ENCODE measurements around the gene HNRNPM.
"Not testable (repeated sequence)": the region's sequence is repeated elsewhere in the genome, so short reads cannot be mapped to it uniquely, and the experiment has no call there.

The HNRNPM gene

DNA sequence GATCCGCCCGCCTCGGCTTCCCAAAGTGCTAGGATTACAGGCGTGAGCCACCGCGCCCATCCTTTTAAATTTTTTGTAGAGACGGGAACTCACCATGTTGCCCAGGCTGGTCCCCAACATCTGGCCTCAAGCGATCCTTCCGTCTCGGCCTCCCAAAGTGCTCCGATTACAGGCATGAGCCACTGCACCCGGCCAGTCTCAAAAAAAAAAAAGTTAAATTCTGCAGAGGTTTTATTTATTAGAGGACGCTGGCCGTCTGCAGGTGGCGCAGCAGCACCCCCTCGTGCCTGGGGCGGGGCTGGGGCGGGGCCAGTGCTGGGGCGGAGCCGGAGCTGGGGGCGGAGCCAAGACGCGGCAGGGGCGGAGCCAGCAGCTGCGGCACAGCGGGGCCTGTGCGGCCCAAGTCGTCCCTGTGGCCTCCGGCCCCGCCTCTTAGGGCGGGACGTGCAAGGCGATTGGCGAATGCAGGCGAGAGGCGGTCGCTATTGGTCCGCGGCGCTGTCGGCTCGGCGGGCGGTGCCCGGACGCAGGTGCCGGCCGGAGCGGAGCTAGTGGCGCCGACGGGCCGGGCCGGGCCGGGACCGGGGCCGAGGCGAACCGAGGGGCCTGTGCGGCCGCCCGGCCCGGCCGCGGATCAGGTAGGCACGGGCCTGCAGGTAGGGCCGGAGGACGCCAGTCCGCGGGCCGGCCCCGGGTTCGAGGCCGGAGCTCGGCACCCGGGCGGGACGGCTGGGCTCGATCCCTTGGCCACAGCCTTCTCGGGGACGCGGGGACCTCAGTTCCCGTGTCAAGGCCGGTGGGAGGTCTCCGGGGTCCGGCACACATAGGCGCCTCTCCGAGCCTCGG, 31.8 kb upstream of the HNRNPM start, which contains the start of gene MARCHF2:
TSS of gene MARCHF2 (plus strand) at position 523 of the 846 bp plus-strand sequence. CDS start 8,536 bp downstream, outside the sequence.
- peak; percentile 89 for DNase-seq (ENCODE audit: low read depth)
- peak; percentile 44 for TF ChIP-seq CTCF (IDR thresholded peaks at IDR 0.05; ENCODE audit: low read depth, low read length, missing control alignments)
- in situ Hi-C loops (cut with HindIII; ENCODE audit: low sequenced_read_pairs), result no loop called here
- peak within 1 kb of the TSS; percentile 50 for H3K4me3 ChIP-seq (ENCODE audit: low read depth, low read length)

- no peak for TF ChIP-seq CTCF (IDR thresholded peaks at IDR 0.05; ENCODE audit: low read depth, low read length, missing control alignments)
- no peak for DNase-seq (ENCODE audit: low read depth)
- in situ Hi-C loops (cut with HindIII; ENCODE audit: low sequenced_read_pairs), result no loop called here
- peak overlapping the region; percentile 50 for H3K4me3 ChIP-seq (ENCODE audit: low read depth, low read length)
Measured at GRCh38 chr19:8413629-8413995, 31.2 kb upstream of the HNRNPM start.

DNA sequence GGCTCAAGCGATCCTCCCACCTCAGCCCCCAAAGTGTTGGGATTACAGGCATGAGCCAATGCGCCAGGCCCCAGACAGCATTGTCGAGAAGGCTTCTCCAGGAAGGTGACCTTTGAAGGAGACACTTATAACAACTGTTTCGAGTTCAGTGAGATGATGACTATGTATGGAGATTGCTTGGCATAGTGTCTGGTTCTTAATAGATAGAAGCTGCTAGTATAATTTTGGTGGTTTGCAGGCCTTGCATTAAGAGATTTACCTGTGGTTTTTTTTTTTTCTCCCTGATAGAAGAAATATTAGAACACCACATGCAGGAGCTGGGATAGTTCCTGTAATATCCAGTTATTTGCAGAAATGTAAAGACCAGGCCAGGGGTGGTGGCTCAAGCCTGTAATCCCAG, 28.0 kb upstream of the HNRNPM start:
- H3K4me3 ChIP-seq (ENCODE audit: low read depth, low read length), result no peak overlapping the region
- no peak for TF ChIP-seq CTCF (IDR thresholded peaks at IDR 0.05; ENCODE audit: low read depth, low read length, missing control alignments)
- no peak for DNase-seq (ENCODE audit: low read depth)
- in situ Hi-C loops (cut with HindIII; ENCODE audit: low sequenced_read_pairs), result no loop called here

DNA sequence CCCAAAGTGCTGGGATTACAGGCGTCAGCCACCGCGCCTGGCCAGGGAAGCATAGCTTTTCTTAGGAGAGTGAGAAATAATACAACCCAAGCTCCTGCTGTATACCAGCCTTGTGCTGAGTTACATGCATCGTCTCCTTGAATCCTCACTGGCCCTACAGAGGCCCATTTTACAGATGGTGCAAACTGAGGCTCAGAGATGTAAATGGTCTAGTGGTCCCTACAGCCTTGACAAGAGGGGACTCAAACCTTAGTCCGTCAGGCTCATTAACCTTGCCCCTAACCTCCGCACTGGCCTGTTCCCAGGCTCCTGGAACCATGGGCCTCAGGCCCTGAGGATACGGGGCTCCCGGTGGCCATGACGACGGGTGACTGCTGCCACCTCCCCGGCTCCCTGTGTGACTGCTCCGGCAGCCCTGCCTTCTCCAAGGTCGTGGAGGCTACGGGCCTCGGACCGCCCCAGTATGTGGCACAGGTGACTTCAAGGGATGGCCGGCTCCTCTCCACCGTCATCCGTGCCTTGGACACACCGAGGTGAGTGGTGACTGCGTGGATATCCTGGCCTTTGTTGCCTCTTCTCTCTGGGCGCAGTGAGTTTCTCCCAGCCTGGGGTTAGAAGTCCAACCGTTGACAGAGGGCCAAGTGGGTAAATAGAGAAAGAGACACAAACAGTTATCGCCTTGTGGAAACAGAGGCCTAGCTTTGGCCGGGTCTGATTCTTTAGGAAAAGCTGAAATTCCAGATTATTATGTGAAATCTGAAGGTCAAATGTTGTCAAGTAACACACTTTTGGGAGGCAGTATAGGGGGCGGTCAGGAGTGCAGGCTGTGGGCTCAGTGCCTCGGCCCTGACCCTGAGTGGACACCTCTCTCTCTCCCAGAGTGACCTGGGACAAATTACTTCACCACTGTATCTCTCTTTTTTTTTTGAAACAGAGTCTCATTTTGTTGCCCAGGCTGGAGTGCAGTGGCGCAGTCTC, 23.0 kb upstream of the HNRNPM start:
- TF ChIP-seq CTCF (IDR thresholded peaks at IDR 0.05; ENCODE audit: low read depth, low read length, missing control alignments), result no peak
- no peak for DNase-seq (ENCODE audit: low read depth)
- no peak overlapping the region for H3K4me3 ChIP-seq (ENCODE audit: low read depth, low read length)
- in situ Hi-C loops (cut with HindIII; ENCODE audit: low sequenced_read_pairs), result no loop called here

- no peak for TF ChIP-seq CTCF (IDR thresholded peaks at IDR 0.05; ENCODE audit: low read depth, low read length, missing control alignments)
- H3K4me3 ChIP-seq (ENCODE audit: low read depth, low read length), result no peak overlapping the region
- DNase-seq (ENCODE audit: low read depth), result peak; percentile 87
- in situ Hi-C loops (cut with HindIII; ENCODE audit: low sequenced_read_pairs), result no loop called here
Measured at GRCh38 chr19:8423817-8424223, 21.0 kb upstream of the HNRNPM start.

DNA sequence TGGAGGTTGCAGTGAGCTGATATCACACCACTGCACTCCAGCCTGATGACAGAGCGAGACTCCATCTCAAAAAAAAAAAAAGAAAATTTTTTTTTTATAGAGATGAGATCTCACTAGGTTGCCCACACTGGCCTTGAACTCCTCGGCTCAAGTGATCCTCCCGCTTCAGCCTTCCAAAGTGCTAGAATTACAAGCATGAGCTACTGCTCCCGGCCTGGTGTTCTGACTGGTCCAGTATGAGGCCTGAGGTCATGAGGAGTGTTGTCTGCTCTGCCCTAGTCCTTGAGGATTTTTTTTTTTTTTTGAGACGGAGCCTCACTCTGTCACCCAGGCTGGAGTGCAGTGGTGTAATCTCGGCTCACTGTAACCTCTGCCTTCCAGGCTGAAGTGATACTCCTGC, 19.4 kb upstream of the HNRNPM start:
- DNase-seq (ENCODE audit: low read depth), result not testable (repeated sequence)

More for the DNA sequence above, 19.4 kb upstream of the HNRNPM start:
- H3K4me3 ChIP-seq (ENCODE audit: low read depth, low read length); in situ Hi-C loops (cut with HindIII; ENCODE audit: low sequenced_read_pairs): not testable (repeated sequence)
